ENCODE data around the gene TXN2. TPM values are rescaled to one million over a fixed set of nuclear protein-coding genes. Genes with fewer than 3 reads are reported as not detected.

Gene TXN2
- total RNA-seq, 1 donor: 17.4 TPM

DNA sequence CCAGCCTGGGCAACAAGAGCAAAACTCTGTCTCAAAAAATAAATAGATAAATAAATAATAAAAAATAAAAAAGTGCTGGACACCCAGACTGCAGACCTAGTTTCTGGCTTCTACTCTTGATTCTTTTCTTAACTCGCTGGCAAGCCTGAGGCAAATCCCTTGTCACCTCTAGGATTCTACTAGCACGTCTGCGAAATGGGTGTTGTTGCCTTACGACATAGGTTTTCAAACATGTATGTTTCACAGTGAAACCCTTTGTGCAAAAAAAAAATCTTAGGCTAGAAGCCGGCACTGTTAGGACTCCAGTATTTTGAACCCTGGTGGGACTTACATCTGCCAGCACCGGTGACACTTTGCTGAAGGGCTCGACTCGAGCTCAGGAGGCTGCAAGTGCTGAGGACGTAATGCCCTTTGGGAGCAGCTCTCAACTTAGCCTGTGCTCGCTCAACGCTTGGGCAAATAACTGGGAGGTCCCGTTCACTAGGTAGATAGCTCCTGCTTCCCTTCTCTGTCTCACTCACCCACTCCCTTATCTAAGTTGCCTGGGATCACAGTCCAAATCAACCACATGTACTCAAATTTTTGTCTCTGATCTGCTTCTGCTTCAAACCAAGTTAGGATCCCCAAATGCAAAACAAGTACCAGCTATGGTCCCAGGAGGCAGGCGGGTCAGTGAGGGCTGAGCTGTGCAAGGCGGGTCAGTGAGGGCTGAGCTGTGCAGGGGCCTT is 59.0 kb downstream of the TXN2 start:
- Histone ChIP-seq H3K27ac (ENCODE audit: low read depth, low read length) (no peak overlapping the region), H3K4me2 (ENCODE audit: insufficient read depth, low read length) (no peak overlapping the region), H3K4me1 (ENCODE audit: insufficient read depth, low read length) (peaks cover 24% of the 10 kb centered on the region), H3K36me3 (ENCODE audit: insufficient read depth, low read length) (no peaks in the 10 kb centered on the region), H3K9me3 (ENCODE audit: low read depth, low read length) (no peaks in the 10 kb centered on the region), H4K20me1 (ENCODE audit: insufficient read depth, low read length) (no peaks in the 10 kb centered on the region), H2AFZ (ENCODE audit: low read length) (no peak overlapping the region), H3K27me3 (ENCODE audit: insufficient read depth, low read length) (no peaks in the 10 kb centered on the region), H3K79me2 (ENCODE audit: insufficient read depth, low read length) (no peaks in the 10 kb centered on the region), H3K4me3 (ENCODE audit: insufficient read depth, low read length) (no peak overlapping the region)
- TF ChIP-seq, protein P1, sequence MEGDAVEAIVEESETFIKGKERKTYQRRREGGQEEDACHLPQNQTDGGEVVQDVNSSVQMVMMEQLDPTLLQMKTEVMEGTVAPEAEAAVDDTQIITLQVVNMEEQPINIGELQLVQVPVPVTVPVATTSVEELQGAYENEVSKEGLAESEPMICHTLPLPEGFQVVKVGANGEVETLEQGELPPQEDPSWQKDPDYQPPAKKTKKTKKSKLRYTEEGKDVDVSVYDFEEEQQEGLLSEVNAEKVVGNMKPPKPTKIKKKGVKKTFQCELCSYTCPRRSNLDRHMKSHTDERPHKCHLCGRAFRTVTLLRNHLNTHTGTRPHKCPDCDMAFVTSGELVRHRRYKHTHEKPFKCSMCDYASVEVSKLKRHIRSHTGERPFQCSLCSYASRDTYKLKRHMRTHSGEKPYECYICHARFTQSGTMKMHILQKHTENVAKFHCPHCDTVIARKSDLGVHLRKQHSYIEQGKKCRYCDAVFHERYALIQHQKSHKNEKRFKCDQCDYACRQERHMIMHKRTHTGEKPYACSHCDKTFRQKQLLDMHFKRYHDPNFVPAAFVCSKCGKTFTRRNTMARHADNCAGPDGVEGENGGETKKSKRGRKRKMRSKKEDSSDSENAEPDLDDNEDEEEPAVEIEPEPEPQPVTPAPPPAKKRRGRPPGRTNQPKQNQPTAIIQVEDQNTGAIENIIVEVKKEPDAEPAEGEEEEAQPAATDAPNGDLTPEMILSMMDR (IDR thresholded peaks at IDR 0.05; ENCODE audit: extremely low read depth, low read depth, low read length): no peak
- DNase-seq (ENCODE audit: insufficient read length, low spot score, missing footprints): peak; percentile 14

- Histone ChIP-seq H3K79me2 (ENCODE audit: insufficient read depth, low read length) (no peaks in the 10 kb centered on the region), H4K20me1 (ENCODE audit: insufficient read depth, low read length) (no peaks in the 10 kb centered on the region), H2AFZ (ENCODE audit: low read length) (peak overlapping the region; percentile 26), H3K9me3 (ENCODE audit: low read depth, low read length) (no peaks in the 10 kb centered on the region), H3K4me1 (ENCODE audit: insufficient read depth, low read length) (peaks cover 20% of the 10 kb centered on the region), H3K4me3 (ENCODE audit: insufficient read depth, low read length) (no peak overlapping the region), H3K36me3 (ENCODE audit: insufficient read depth, low read length) (no peaks in the 10 kb centered on the region), H3K27ac (ENCODE audit: low read depth, low read length) (peak overlapping the region; percentile 4), H3K4me2 (ENCODE audit: insufficient read depth, low read length) (peak overlapping the region; percentile 52), H3K27me3 (ENCODE audit: insufficient read depth, low read length) (no peaks in the 10 kb centered on the region)
- DNase-seq (ENCODE audit: insufficient read length, low spot score, missing footprints): peak; percentile 72
- TF ChIP-seq, protein P1 (IDR thresholded peaks at IDR 0.05; ENCODE audit: extremely low read depth, low read depth, low read length): no peak
Measured at GRCh38 chr22:36419912-36420882, 61.2 kb downstream of the TXN2 start.

GRCh38 chr22:36419177-36419911 is 62.1 kb downstream of the TXN2 start:
- H3K36me3 ChIP-seq (ENCODE audit: insufficient read depth, low read length): no peaks in the 10 kb centered on the region
- H3K4me2 ChIP-seq (ENCODE audit: insufficient read depth, low read length): peak overlapping the region; percentile 52
- peak overlapping the region; percentile 71 for H2AFZ ChIP-seq (ENCODE audit: low read length)
- H3K4me1 ChIP-seq (ENCODE audit: insufficient read depth, low read length): peaks cover 16% of the 10 kb centered on the region
- DNase-seq (ENCODE audit: insufficient read length, low spot score, missing footprints): peak; percentile 80
- peak overlapping the region; percentile 24 for H3K4me3 ChIP-seq (ENCODE audit: insufficient read depth, low read length)
- H3K27me3 ChIP-seq (ENCODE audit: insufficient read depth, low read length): no peaks in the 10 kb centered on the region
- no peaks in the 10 kb centered on the region for H4K20me1 ChIP-seq (ENCODE audit: insufficient read depth, low read length)
- TF ChIP-seq, protein P1 (IDR thresholded peaks at IDR 0.05; ENCODE audit: extremely low read depth, low read depth, low read length): no peak
- peak overlapping the region; percentile 20 for H3K27ac ChIP-seq (ENCODE audit: low read depth, low read length)
- no peaks in the 10 kb centered on the region for H3K9me3 ChIP-seq (ENCODE audit: low read depth, low read length)
- no peaks in the 10 kb centered on the region for H3K79me2 ChIP-seq (ENCODE audit: insufficient read depth, low read length)

All from osteoblast (primary cell).